WI38 (cell line): Measurements from ENCODE around the gene SEC61B.

ENCODE experiments used
- H3K4me3 ChIP-seq: 2 replicates; pipeline ENCODE4 v1.5.1; 2011; ENCODE audit warnings: low read depth, mild to moderate bottlenecking, control low read depth, low read length
- TF ChIP-seq, protein P1 (sequence below): IDR thresholded peaks from 2 replicates; pipeline ENCODE4 v1.5.1; 2012; ENCODE audit warnings: low read depth, mild to moderate bottlenecking, control low read depth, low read length

SEC61B gene

GRCh38 chr9:99264070-99264680, 42.1 kb downstream of the SEC61B start:
- H3K4me3 ChIP-seq = no peak overlapping the region
- TF ChIP-seq, protein P1, sequence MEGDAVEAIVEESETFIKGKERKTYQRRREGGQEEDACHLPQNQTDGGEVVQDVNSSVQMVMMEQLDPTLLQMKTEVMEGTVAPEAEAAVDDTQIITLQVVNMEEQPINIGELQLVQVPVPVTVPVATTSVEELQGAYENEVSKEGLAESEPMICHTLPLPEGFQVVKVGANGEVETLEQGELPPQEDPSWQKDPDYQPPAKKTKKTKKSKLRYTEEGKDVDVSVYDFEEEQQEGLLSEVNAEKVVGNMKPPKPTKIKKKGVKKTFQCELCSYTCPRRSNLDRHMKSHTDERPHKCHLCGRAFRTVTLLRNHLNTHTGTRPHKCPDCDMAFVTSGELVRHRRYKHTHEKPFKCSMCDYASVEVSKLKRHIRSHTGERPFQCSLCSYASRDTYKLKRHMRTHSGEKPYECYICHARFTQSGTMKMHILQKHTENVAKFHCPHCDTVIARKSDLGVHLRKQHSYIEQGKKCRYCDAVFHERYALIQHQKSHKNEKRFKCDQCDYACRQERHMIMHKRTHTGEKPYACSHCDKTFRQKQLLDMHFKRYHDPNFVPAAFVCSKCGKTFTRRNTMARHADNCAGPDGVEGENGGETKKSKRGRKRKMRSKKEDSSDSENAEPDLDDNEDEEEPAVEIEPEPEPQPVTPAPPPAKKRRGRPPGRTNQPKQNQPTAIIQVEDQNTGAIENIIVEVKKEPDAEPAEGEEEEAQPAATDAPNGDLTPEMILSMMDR = peak; percentile 16; the same call in 1 of the 2 replicates

- no peak overlapping the region for H3K4me3 ChIP-seq
- TF ChIP-seq, protein P1 = no peak
Measured at GRCh38 chr9:99265691-99266090, 43.6 kb downstream of the SEC61B start.

- no peak overlapping the region for H3K4me3 ChIP-seq
- TF ChIP-seq, protein P1 = peak; percentile 88
Measured at GRCh38 chr9:99266255-99267023, 44.4 kb downstream of the SEC61B start.

- no peak overlapping the region for H3K4me3 ChIP-seq
- TF ChIP-seq, protein P1 = no peak
Measured at GRCh38 chr9:99269416-99269815, 47.3 kb downstream of the SEC61B start.

GRCh38 chr9:99270491-99270890, 48.4 kb downstream of the SEC61B start:
- H3K4me3 ChIP-seq = no peak overlapping the region
- TF ChIP-seq, protein P1 = no peak

GRCh38 chr9:99272836-99273235, 50.8 kb downstream of the SEC61B start:
- no peak overlapping the region for H3K4me3 ChIP-seq
- TF ChIP-seq, protein P1 = no peak

- TF ChIP-seq, protein P1 = no peak
- H3K4me3 ChIP-seq = no peak overlapping the region
Measured at GRCh38 chr9:99274016-99274415, 51.9 kb downstream of the SEC61B start.
